H1 (cell line): ENCODE data around the gene PCDHAC2. TPM values are rescaled to one million over a fixed set of nuclear protein-coding genes. Genes with fewer than 3 reads are reported as not detected.

Experiments used
- CTCF ChIA-PET: fragments of 300-600 bp; sonication (Branson Sonifier 250); formaldehyde crosslinking; loops from one replicate; lab custom pipeline; 2021; ENCODE audit not compliant: partially characterized antibody; lab: Charles Lee
- POLR2A ChIA-PET: fragments of 300-600 bp; sonication (Branson Sonifier 250); formaldehyde crosslinking; loops from one replicate; lab custom pipeline; 2021; ENCODE audit warnings: inconsistent platforms; ENCODE audit not compliant: partially characterized antibody; lab: Charles Lee
- DNase-seq, 2 experiments: peaks; one replicate each; pipeline versions ENCODE4 v3.0.0 to v3.0.0-alpha.2; 2010 to 2022; ENCODE audit warnings: low spot score in 2 of 2, low read depth in 1 of 2, mixed read lengths in 1 of 2
- FAIRE-seq: peaks from 2 replicates; lab custom pipeline; 2011; peaks lifted over from hg19 to GRCh38; lab: Jason Lieb, UNC
- H2AFZ ChIP-seq: 2 replicates; pipeline ENCODE4 v1.8.1; 2012; ENCODE audit warnings: low read length, inconsistent platforms
- H2AK5ac ChIP-seq: 2 replicates; pipeline ENCODE4 v1.6.1; 2013; ENCODE audit warnings: low read depth, low read length
- H2BK120ac ChIP-seq: replicated peaks from 2 replicates; pipeline ENCODE3; 2013; ENCODE audit warnings: low read depth, low read length, inconsistent platforms
- H2BK12ac ChIP-seq: 2 replicates; pipeline ENCODE4 v1.6.1; 2013; ENCODE audit warnings: low read depth, low read length
- H2BK15ac ChIP-seq: 2 replicates; pipeline ENCODE4 v1.6.1; 2013; ENCODE audit warnings: low read length
- H2BK20ac ChIP-seq: 2 replicates; pipeline ENCODE4 v1.6.1; 2013; ENCODE audit warnings: low read length
- H2BK5ac ChIP-seq: 2 replicates; pipeline ENCODE4 v1.6.1; 2013; ENCODE audit warnings: low read depth, low read length
- H3K14ac ChIP-seq: 2 replicates; pipeline ENCODE4 v1.6.1; 2013; ENCODE audit warnings: inconsistent platforms; ENCODE audit not compliant: insufficient read length
- H3K18ac ChIP-seq: 2 replicates; pipeline ENCODE4 v1.6.1; 2013; ENCODE audit warnings: low read length; ENCODE audit errors: extremely low read depth
- H3K23ac ChIP-seq: 2 replicates; pipeline ENCODE4 v1.6.1; 2013; ENCODE audit warnings: inconsistent platforms; ENCODE audit not compliant: insufficient read length
- H3K23me2 ChIP-seq: 2 replicates; pipeline ENCODE4 v1.6.1; 2013; ENCODE audit warnings: low read depth, low read length
- H3K27ac ChIP-seq: 2 replicates; pipeline ENCODE4 v1.6.1; 2011; ENCODE audit warnings: low read depth, low read length, inconsistent platforms
- H3K27me3 ChIP-seq, 4 experiments: replicated peaks in 1 of 4; 1 replicate in 1 of 4; 2 replicates in 3 of 4; pipeline versions ENCODE4 v1.6.1 to v1.8.1; 2011 to 2013; ENCODE audit warnings: low read length in 3 of 4, mild to moderate bottlenecking in 3 of 4, inconsistent platforms in 2 of 4, mixed read lengths in 2 of 4, moderate library complexity in 1 of 4; ENCODE audit not compliant: control insufficient read depth in 3 of 4, insufficient read depth in 3 of 4; ENCODE audit errors: extremely low read depth in 1 of 4
- H3K36me3 ChIP-seq, 4 experiments: 2 replicates each; pipeline versions ENCODE4 v1.6.1 to v1.8.1; 2011 to 2013; ENCODE audit warnings: mild to moderate bottlenecking in 4 of 4, low read length in 3 of 4, moderate library complexity in 2 of 4, control low read depth in 1 of 4, inconsistent platforms in 1 of 4; ENCODE audit not compliant: insufficient read depth in 4 of 4, control insufficient read depth in 2 of 4
- H3K4ac ChIP-seq: replicated peaks from 2 replicates; pipeline ENCODE3; 2013; ENCODE audit warnings: low read length, low read depth, mixed read lengths, inconsistent platforms; ENCODE audit not compliant: insufficient read length
- H3K4me1 ChIP-seq, 4 experiments: replicated peaks in 1 of 4; 1 replicate in 1 of 4; 2 replicates in 3 of 4; pipeline versions ENCODE4 v1.6.1 to v1.8.1; 2011 to 2013; ENCODE audit warnings: low read length in 3 of 4, inconsistent platforms in 2 of 4, mixed read lengths in 1 of 4; ENCODE audit not compliant: insufficient read depth in 4 of 4, control insufficient read depth in 3 of 4
- H3K4me2 ChIP-seq, 2 experiments: 2 replicates each; pipeline versions ENCODE4 v1.6.1 to v1.8.1; 2011 to 2013; ENCODE audit warnings: low read depth in 2 of 2, low read length in 2 of 2, control low read depth in 1 of 2, inconsistent platforms in 1 of 2, mild to moderate bottlenecking in 1 of 2; ENCODE audit not compliant: insufficient read depth in 1 of 2
- H3K4me3 ChIP-seq, 4 experiments: fragments of 200-600, 300-600 bp in 1 of 4; sonication (generic), shearing (Covaris generic), sonication (Bioruptor Twin) in 1 of 4; 2 replicates each; pipeline versions ENCODE4 v1.5.1 to v1.8.1; 2011 to 2016; ENCODE audit warnings: low read length in 4 of 4, low read depth in 3 of 4, control low read depth in 2 of 4, inconsistent platforms in 2 of 4, mild to moderate bottlenecking in 2 of 4, mixed read lengths in 1 of 4, moderate library complexity in 1 of 4; ENCODE audit not compliant: insufficient read depth in 2 of 4; ENCODE audit errors: extremely low read depth in 1 of 4
- H3K56ac ChIP-seq: replicated peaks from 2 replicates; pipeline ENCODE3; 2013; ENCODE audit warnings: low read depth, mild to moderate bottlenecking, mixed read lengths, low read length, inconsistent platforms; ENCODE audit not compliant: insufficient read length
- H3K79me1 ChIP-seq: 2 replicates; pipeline ENCODE4 v1.6.1; 2013; ENCODE audit warnings: low read depth, low read length, control low read depth
- H3K79me2 ChIP-seq, 2 experiments: 2 replicates each; pipeline versions ENCODE4 v1.6.1 to v1.8.1; 2012 to 2013; ENCODE audit warnings: low read length in 2 of 2, mild to moderate bottlenecking in 2 of 2, inconsistent platforms in 1 of 2; ENCODE audit not compliant: insufficient read depth in 2 of 2, control insufficient read depth in 1 of 2
- H3K9ac ChIP-seq, 4 experiments: replicated peaks in 1 of 4; 1 replicate in 1 of 4; 2 replicates in 3 of 4; pipeline versions ENCODE4 v1.6.1 to v1.8.1; 2011 to 2013; ENCODE audit warnings: low read depth in 3 of 4, low read length in 3 of 4, control low read depth in 2 of 4, mild to moderate bottlenecking in 2 of 4, moderate library complexity in 2 of 4, inconsistent platforms in 1 of 4; ENCODE audit errors: extremely low read depth in 1 of 4
- H3K9me3 ChIP-seq, 2 experiments: 2 replicates each; pipeline versions ENCODE4 v1.6.1 to v1.8.1; 2012 to 2013; ENCODE audit warnings: mild to moderate bottlenecking in 2 of 2, moderate library complexity in 2 of 2, control low read depth in 1 of 2, inconsistent platforms in 1 of 2, low read depth in 1 of 2, low read length in 1 of 2, mixed read lengths in 1 of 2; ENCODE audit not compliant: insufficient read depth in 2 of 2
- H4K20me1 ChIP-seq, 2 experiments: replicated peaks in 1 of 2; 2 replicates each; pipeline versions ENCODE3 to v1.8.1; 2011 to 2013; ENCODE audit warnings: inconsistent platforms in 2 of 2, low read length in 2 of 2, mild to moderate bottlenecking in 1 of 2; ENCODE audit not compliant: insufficient read depth in 2 of 2, control insufficient read depth in 1 of 2
- H4K5ac ChIP-seq: 2 replicates; pipeline ENCODE4 v1.6.1; 2013; ENCODE audit warnings: low read length, low read depth, mixed read lengths, inconsistent platforms; ENCODE audit not compliant: insufficient read length
- H4K8ac ChIP-seq: 2 replicates; pipeline ENCODE4 v1.8.0; 2013; ENCODE audit warnings: mild to moderate bottlenecking, moderate library complexity, low read length, inconsistent platforms; ENCODE audit not compliant: insufficient read depth; ENCODE audit errors: extremely low read depth
- H4K91ac ChIP-seq: replicated peaks from 2 replicates; pipeline ENCODE3; 2013; ENCODE audit warnings: low read length, mixed read lengths, inconsistent platforms; ENCODE audit not compliant: insufficient read length
- CREB1 ChIP-seq: IDR thresholded peaks from 2 replicates; pipeline ENCODE4 v1.6.1; 2012; ENCODE audit warnings: inconsistent platforms
- KDM1A ChIP-seq: fragments of 200-600, 300-600 bp; sonication (generic); IDR thresholded peaks from 2 replicates; pipeline ENCODE4 v1.7.1; 2016; ENCODE audit warnings: mild to moderate bottlenecking, low read length, borderline replicate concordance
- KDM4A ChIP-seq: IDR thresholded peaks from one replicate; pipeline ENCODE4 v1.7.1; 2012; ENCODE audit warnings: low read depth, mild to moderate bottlenecking, moderate library complexity, low read length, inconsistent platforms; ENCODE audit not compliant: severe bottlenecking
- RNF2 ChIP-seq: fragments of 200-900, 300-1000 bp; sonication (generic); IDR thresholded peaks from 2 replicates; pipeline ENCODE4 v1.7.1; 2016; ENCODE audit warnings: borderline replicate concordance, low read depth, mild to moderate bottlenecking, antibody characterized with exemption, low read length; ENCODE audit not compliant: poor library complexity, severe bottlenecking; ENCODE audit errors: missing control alignments
- SAP30 ChIP-seq: fragments of 300-600 bp; sonication (generic); IDR thresholded peaks from 2 replicates; pipeline ENCODE4 v1.7.1; 2012; ENCODE audit warnings: low read length, moderate library complexity, mild to moderate bottlenecking, inconsistent platforms; ENCODE audit not compliant: insufficient read depth, insufficient replicate concordance
- SIN3A ChIP-seq, 2 experiments: IDR thresholded peaks in 1 of 2; conservative IDR thresholded peaks in 1 of 2; 2 replicates each; pipeline ENCODE4 v1.6.1; 2011 to 2012; ENCODE audit warnings: low read length in 2 of 2, improper control_type of control experiment in 1 of 2, low read depth in 1 of 2, mild to moderate bottlenecking in 1 of 2
- TAF1 ChIP-seq: IDR thresholded peaks from 2 replicates; pipeline ENCODE4 v1.6.1; 2011; ENCODE audit warnings: mild to moderate bottlenecking, low read depth, low read length
- TBP ChIP-seq: IDR thresholded peaks from 2 replicates; pipeline ENCODE4 v1.6.1; 2011; ENCODE audit warnings: low read depth, low read length, improper control_type of control experiment
- WGBS, 2 experiments: shearing (Covaris generic) in 1 of 2; methylation state at CpG; one replicate each; pipeline versions ENCODE4 v1.1.6 to v1.1.7; 2013 to 2015; ENCODE audit warnings: low lambda C conversion rate in 2 of 2, mixed read lengths in 2 of 2, inconsistent platforms in 1 of 2, low coverage in 1 of 2, missing lambda C conversion rate in 1 of 2; ENCODE audit not compliant: insufficient replicate concordance in 2 of 2, insufficient coverage in 1 of 2, insufficient read length in 1 of 2; ENCODE audit errors: extremely low coverage in 1 of 2, missing lambda C conversion rate in 1 of 2; 5-methylcytosine and 5-hydroxymethylcytosine counted together
- polyA plus RNA-seq, 7 experiments: library from polyadenylated mRNA; depleted of rRNA in 3 of 7; stranded (reverse) in 5 of 7; unstranded in 2 of 7; fragments of >200 nt in 5 of 7; fragments of 200-250 nt in 2 of 7; gene quantifications; 1 replicate in 5 of 7; 2 replicates in 1 of 7; 4 replicates in 1 of 7; pipeline versions ENCODE4 v1.2.1 to v1.2.3, GENCODE V29; 2011 to 2013; ENCODE audit warnings: missing spikeins in 2 of 7, mixed read lengths in 2 of 7
- total RNA-seq: library from RNA; stranded (reverse); fragmentation: NEBNext Ultra II Directional; extraction: Animal tissue kit (Norgen Biotek cat#: 25700); gene quantifications from 2 replicates; pipeline ENCODE4 v1.2.1, GENCODE V29; 2021
- TF ChIP-seq, protein P1 (sequence below): IDR thresholded peaks from 2 replicates; pipeline ENCODE4 v1.6.1; 2012; ENCODE audit warnings: inconsistent platforms

PCDHAC2 gene
- total and polyA plus RNA-seq, 2 of the 8 experiments (the other 6 are each of a cell fraction or from before 2014, with no cell fraction given) = 3.7 to 5.0 TPM

DNA sequence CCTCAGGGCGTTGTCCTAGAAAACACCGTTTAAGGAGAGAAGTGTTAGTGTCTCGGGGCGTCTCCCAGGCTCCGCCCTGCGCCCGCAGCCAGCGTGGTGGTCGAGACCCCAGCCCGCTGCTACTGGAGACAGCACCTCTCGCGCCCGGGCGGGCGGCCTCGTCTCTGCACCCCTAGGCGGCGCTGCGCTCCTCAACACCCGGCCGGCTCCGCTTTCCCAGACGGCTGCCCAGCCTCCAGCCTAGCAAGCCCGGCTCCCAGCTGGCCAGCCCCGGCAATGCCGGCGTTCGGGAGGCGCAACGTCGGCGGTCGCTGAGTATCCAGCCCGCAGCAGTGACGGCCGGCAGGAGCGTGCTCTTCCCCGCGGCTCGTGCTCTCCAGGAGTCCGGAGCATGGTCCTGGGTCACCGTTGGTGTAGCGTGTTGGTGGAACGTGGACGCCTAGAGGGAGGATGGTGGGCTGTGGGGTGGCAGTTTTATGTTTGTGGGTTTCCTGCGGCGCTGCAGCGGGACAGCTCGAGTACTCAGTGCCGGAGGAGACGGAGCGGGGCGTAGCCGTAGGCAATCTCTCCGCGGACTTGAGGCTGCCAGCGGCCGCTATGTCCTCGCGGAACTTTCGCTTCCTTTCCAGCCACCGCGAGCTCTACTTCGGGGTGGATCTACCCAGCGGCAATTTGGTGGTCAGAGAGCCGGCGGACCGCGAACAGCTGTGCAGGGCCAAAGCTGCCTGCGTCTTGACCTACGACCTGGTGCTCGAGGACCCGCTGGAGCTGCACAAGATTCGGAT lies 39.6 kb upstream of the PCDHAC2 start:
- Histone ChIP-seq H3K18ac (peak overlapping the region; percentile 82; the same call in 1 of the 2 replicates), H3K56ac (peak overlapping the region; percentile 38), H3K79me2 (no peaks in the 10 kb centered on the region), H2BK12ac (peak overlapping the region; percentile 80; the same call in 1 of the 2 replicates), H3K4me2 (peak overlapping the region; percentile 95 to 97), H2BK20ac (no peak overlapping the region), H3K4ac (peak overlapping the region; percentile 32), H4K8ac (peak overlapping the region; percentile 91), H2AFZ (peak overlapping the region; percentile 68), H2BK120ac (no peak overlapping the region), H3K9ac (peak overlapping the region in 3 of 4 experiments; percentile 42 to 58 (median 51); a peak in 4 of 7 replicates), H4K91ac (peak overlapping the region; percentile 59), H2AK5ac (no peak overlapping the region), H3K79me1 (no peaks in the 10 kb centered on the region; the same call in none of the 2 replicates), H3K14ac (no peak overlapping the region), H4K20me1 (peaks cover 9 to 15% of the 10 kb centered on the region in 2 experiments), H3K4me3 (peak overlapping the region; percentile 62 to 75 (median 70)), H2BK5ac (no peak overlapping the region; the same call in 1 of the 2 replicates), H4K5ac (no peak overlapping the region), H3K23me2 (peaks cover 20% of the 10 kb centered on the region), H3K23ac (no peak overlapping the region), H3K4me1 (peaks cover 0 to 15% (median 11%) of the 10 kb centered on the region in 4 experiments; a peak in 6 of 7 replicates), H3K27ac (no peak overlapping the region), H2BK15ac (no peak overlapping the region), H3K36me3 (no peaks in the 10 kb centered on the region), H3K9me3 (no peaks in the 10 kb centered on the region), H3K27me3 (peaks cover 0 to 25% (median 15%) of the 10 kb centered on the region in 4 experiments; a peak in 6 of 7 replicates)
- FAIRE-seq = no peak
- CTCF ChIA-PET = interaction anchor here (0.5 to 4.8 kb wide), 59 partner anchors 8 to 562 kb away, joined by 3 to 78 read pairs (median 4); partner anchors contain the start of genes PCDHA10, PCDHA11, PCDHA12 and PCDHA13
- WGBS, 2 experiments = 2% methylated on average over 73 of the region's 74 CpGs; no CpG with 5 or more reads in 1 of the 2 experiments
- POLR2A ChIA-PET = interaction anchor here (0.7 to 3.8 kb wide), 10 partner anchors 40 to 125 kb away, joined by 3 to 41 read pairs (median 6); partner anchors contain the start of genes PCDHA11, PCDHA12, PCDHAC2 and PCDHB1
- DNase-seq = peak; percentile 81 to 98
- TF ChIP-seq CREB1 (peak; percentile 51; the same call in 1 of the 2 replicates), TAF1 (peak; percentile 72), KDM4A (peak; percentile 57), KDM1A (no peak), TBP (peak; percentile 74), SIN3A (conservative IDR thresholded peaks at IDR 0.05 in 1 of 2, IDR thresholded peaks at IDR 0.05 in 1 of 2; ENCODE audit: low read depth in 1 of 2, low read length in 2 of 2) (peak; percentile 73 to 81; a peak in 3 of 4 replicates), SAP30 (no peak), RNF2 (no peak)
- TF ChIP-seq, protein P1, sequence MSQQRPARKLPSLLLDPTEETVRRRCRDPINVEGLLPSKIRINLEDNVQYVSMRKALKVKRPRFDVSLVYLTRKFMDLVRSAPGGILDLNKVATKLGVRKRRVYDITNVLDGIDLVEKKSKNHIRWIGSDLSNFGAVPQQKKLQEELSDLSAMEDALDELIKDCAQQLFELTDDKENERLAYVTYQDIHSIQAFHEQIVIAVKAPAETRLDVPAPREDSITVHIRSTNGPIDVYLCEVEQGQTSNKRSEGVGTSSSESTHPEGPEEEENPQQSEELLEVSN = peak; percentile 30; the same call in 1 of the 2 replicates
